ENCODE measurements around the gene TENM3. TPM values are rescaled to one million over a fixed set of nuclear protein-coding genes. Genes with fewer than 3 reads are reported as not detected.

Gene TENM3
- polyA plus RNA-seq, 1 of the 3 experiments (the other 2 are of a cell fraction): 10.4 TPM

- no peaks in the 10 kb centered on the region for H3K79me2 ChIP-seq (ENCODE audit: insufficient read depth)
- H3K9me3 ChIP-seq: no peaks in the 10 kb centered on the region; the same call in 1 of the 2 replicates
- H4K20me1 ChIP-seq (ENCODE audit: insufficient read depth): no peaks in the 10 kb centered on the region
- H3F3A ChIP-seq (replicated peaks; ENCODE audit: insufficient read depth): no peaks in the 10 kb centered on the region
- peaks cover 7 to 11% of the 10 kb centered on the region in 2 experiments; a peak in 2 of 4 replicates for H3K4me1 ChIP-seq (ENCODE audit: control insufficient read depth in 1 of 2, insufficient read depth in 2 of 2, low read depth in 1 of 2, low read length in 1 of 2)
- H3K4me2 ChIP-seq: no peak overlapping the region
- no peaks in the 10 kb centered on the region for H3K36me3 ChIP-seq (replicated peaks in 1 of 2; ENCODE audit: control insufficient read depth in 1 of 2, insufficient read depth in 2 of 2, low read length in 1 of 2)
- TF ChIP-seq YY1 (IDR thresholded peaks at IDR 0.05; ENCODE audit: low read depth) (no peak), FOXJ3 (CRISPR knock-in tag; IDR thresholded peaks at IDR 0.05) (no peak), RAD21 (IDR thresholded peaks at IDR 0.05; ENCODE audit: low read length) (no peak), RFX5 (IDR thresholded peaks at IDR 0.05; ENCODE audit: low read length) (no peak), USF2 (IDR thresholded peaks at IDR 0.05; ENCODE audit: borderline replicate concordance, low read depth, low read length) (no peak)
- POLR2A ChIA-PET: interaction anchor here (0.6 to 1.0 kb wide), 3 partner anchors 9 to 20 kb away, joined by 3 to 4 read pairs (median 3); no protein-coding TSS in a partner anchor
- 92% methylated on average over 4 of the region's 4 CpGs for WGBS (ENCODE audit: low lambda C conversion rate)
- no peak overlapping the region for H2AFZ ChIP-seq (ENCODE audit: low read depth)
- H3K27me3 ChIP-seq (ENCODE audit: insufficient read depth): no peaks in the 10 kb centered on the region
- CTCF ChIA-PET: interaction anchor here (0.9 to 2.6 kb wide), 2 partner anchors 23 to 128 kb away, joined by 3 to 7 read pairs; no protein-coding TSS in a partner anchor
- DNase-seq: no peak
- no peak overlapping the region for H3K4me3 ChIP-seq (ENCODE audit: low read depth in 2 of 2, low read length in 1 of 2)
- H3K9me2 ChIP-seq: no peaks in the 10 kb centered on the region
- peak overlapping the region in 1 of 2 experiments; percentile 89; a peak in 2 of 4 replicates for H3K27ac ChIP-seq (ENCODE audit: low read depth in 2 of 2, low read length in 1 of 2)
- H3K9ac ChIP-seq: no peak overlapping the region
These were observed 339.0 kb downstream of the TENM3 start for GRCh38 chr4:182582245-182582644.

DNA sequence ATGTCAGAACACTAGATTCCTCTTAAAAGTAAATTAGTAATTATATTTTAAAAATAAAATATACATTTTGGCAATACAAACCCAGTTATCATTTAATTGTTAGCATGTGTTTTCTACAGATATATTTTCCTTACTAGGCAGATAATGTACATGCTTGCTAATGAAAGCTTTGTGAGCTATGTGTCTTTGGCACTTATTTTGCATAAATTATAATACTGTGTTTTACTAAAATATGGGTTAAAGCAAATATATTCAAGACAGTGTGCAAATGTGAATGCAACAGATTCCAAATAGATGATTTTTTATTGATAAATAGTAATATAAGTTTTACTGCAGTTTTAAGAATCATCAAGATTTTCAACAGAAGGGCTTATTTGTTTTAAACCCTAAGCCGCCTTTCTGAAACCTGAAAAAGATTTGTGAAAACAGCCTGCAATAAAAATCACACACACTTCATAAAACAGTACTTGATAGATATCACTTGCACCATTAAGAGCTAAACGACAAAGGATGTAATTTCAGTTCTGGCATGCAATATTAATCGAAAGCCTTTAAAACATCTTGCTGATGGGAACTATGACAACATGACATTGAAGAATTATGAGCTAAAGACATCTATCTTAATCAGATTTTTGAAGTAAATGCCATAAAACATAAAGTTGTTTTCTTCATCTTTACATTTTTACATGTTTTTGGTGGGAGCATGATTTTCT is 340.7 kb downstream of the TENM3 start:
- DNase-seq: no peak
- H4K20me1 ChIP-seq (ENCODE audit: insufficient read depth): no peaks in the 10 kb centered on the region
- H3K9me3 ChIP-seq: peaks cover 8% of the 10 kb centered on the region
- H3K4me2 ChIP-seq: no peak overlapping the region
- no peaks in the 10 kb centered on the region for H3F3A ChIP-seq (replicated peaks; ENCODE audit: insufficient read depth)
- H3K27me3 ChIP-seq (ENCODE audit: insufficient read depth): no peaks in the 10 kb centered on the region
- peaks cover 4 to 10% of the 10 kb centered on the region in 2 experiments; a peak in 2 of 4 replicates for H3K4me1 ChIP-seq (ENCODE audit: control insufficient read depth in 1 of 2, insufficient read depth in 2 of 2, low read depth in 1 of 2, low read length in 1 of 2)
- H3K9me2 ChIP-seq: no peaks in the 10 kb centered on the region
- POLR2A ChIA-PET: no interaction called here
- H2AFZ ChIP-seq (ENCODE audit: low read depth): no peak overlapping the region
- no peaks in the 10 kb centered on the region for H3K79me2 ChIP-seq (ENCODE audit: insufficient read depth)
- CTCF ChIA-PET: interaction anchor here (0.9 to 2.6 kb wide), 2 partner anchors 9 to 21 kb away, joined by 3 to 7 read pairs; no protein-coding TSS in a partner anchor
- H3K4me3 ChIP-seq (ENCODE audit: low read depth in 2 of 2, low read length in 1 of 2): no peak overlapping the region
- no peak overlapping the region for H3K9ac ChIP-seq
- TF ChIP-seq CHD2 (IDR thresholded peaks at IDR 0.05; ENCODE audit: low read length, partially characterized antibody) (no peak), RAD21 (IDR thresholded peaks at IDR 0.05; ENCODE audit: low read length) (no peak), MXI1 (IDR thresholded peaks at IDR 0.05; ENCODE audit: low read depth, low read length) (no peak), RXRA (IDR thresholded peaks at IDR 0.05; ENCODE audit: borderline replicate concordance, low read depth) (no peak), CTCF (IDR thresholded peaks at IDR 0.05) (no peak), USF1 (IDR thresholded peaks at IDR 0.05; ENCODE audit: borderline replicate concordance, low read depth) (no peak), GABPA (IDR thresholded peaks at IDR 0.05; ENCODE audit: low read depth) (no peak), GATA2 (CRISPR knock-in tag; IDR thresholded peaks at IDR 0.05) (peak; percentile 51), RCOR1 (IDR thresholded peaks at IDR 0.05; ENCODE audit: low read length) (peak; percentile 27; the same call in 1 of the 2 replicates), NRF1 (IDR thresholded peaks at IDR 0.05; ENCODE audit: low read depth, low read length) (no peak), FOXM1 (IDR thresholded peaks at IDR 0.05; ENCODE audit: low read depth) (no peak), YY1 (IDR thresholded peaks at IDR 0.05; ENCODE audit: low read depth) (no peak), ELF1 (IDR thresholded peaks at IDR 0.05) (no peak), EP300 (IDR thresholded peaks at IDR 0.05; ENCODE audit: borderline replicate concordance in 1 of 2, low read depth in 1 of 2, low read length in 1 of 2) (peak in 1 of 2 experiments; percentile 49; a peak in 1 of 4 replicates), FOXJ3 (CRISPR knock-in tag; IDR thresholded peaks at IDR 0.05) (no peak), FOSL2 (IDR thresholded peaks at IDR 0.05; ENCODE audit: borderline replicate concordance, low read depth) (no peak), EZH2phosphoT487 (IDR thresholded peaks at IDR 0.05; ENCODE audit: borderline replicate concordance, low read depth) (no peak), JUND (IDR thresholded peaks at IDR 0.05) (no peak)
- peaks cover 0 to 1% of the 10 kb centered on the region in 2 experiments for H3K36me3 ChIP-seq (replicated peaks in 1 of 2; ENCODE audit: control insufficient read depth in 1 of 2, insufficient read depth in 2 of 2, low read length in 1 of 2)
- H3K27ac ChIP-seq (ENCODE audit: low read depth in 2 of 2, low read length in 1 of 2): peak overlapping the region in 1 of 2 experiments; percentile 89; a peak in 2 of 4 replicates
- 58% methylated on average over 3 of the region's 3 CpGs for WGBS (ENCODE audit: low lambda C conversion rate)
